ENCODE data around the gene TEAD1. TPM values are rescaled to one million over a fixed set of nuclear protein-coding genes. Genes with fewer than 3 reads are reported as not detected.

The TEAD1 gene
- total RNA-seq, 1 donor from 2014 or later: 88.1 TPM

DNA sequence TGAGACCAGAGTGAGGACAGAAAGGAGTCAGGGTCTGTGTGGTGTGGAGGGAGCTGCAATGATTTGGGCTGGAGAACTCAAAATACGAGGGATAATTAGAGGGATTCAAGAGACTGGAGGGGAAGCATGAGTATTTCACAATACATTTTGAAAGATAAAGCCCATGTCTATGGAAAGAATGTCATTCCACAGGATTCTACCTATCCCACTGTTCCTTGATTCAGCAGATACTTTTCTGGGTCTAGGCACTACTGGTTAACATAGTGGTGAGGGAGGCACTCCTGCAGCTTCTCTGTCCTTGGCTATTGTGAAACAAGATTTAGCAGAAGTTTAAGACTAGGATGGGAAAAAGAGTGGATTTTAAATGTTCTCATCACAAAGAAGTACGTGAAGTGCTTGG is 262.0 kb downstream of the TEAD1 start:
- no peaks in the 10 kb centered on the region for H3K36me3 ChIP-seq (ENCODE audit: control insufficient read depth, insufficient read depth, low read length)

DNA sequence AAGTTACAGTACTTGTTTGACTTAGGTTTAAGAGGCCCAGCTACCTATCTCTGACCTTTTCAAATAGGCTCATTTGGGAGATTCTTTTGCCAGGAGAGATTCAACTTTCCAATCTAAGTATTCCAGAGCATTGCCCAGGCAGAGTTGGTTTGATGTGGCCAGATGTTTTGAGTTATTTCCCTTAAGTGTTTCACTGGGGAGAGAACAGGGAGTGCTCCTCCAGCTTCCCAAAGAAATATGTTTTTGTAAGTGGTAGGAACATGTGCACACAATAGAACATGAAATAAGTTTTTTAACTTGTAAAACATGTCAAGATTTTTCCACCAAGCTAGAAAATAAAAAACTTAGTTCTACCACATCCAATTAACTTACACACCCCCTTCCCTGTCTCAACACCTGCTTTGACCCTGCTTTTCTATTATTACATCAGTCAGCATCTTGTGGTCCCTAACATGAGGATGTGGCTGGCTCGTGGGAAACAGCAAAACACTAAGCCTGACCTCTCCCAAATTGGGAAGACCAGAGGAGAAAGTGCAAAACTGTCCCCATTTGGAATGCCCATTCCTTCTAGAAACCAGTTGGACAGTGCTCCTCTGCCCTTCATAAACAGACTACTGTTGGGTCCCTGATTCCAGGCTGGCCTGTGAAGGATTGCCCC is 264.5 kb downstream of the TEAD1 start:
- TF ChIP-seq, protein P1, sequence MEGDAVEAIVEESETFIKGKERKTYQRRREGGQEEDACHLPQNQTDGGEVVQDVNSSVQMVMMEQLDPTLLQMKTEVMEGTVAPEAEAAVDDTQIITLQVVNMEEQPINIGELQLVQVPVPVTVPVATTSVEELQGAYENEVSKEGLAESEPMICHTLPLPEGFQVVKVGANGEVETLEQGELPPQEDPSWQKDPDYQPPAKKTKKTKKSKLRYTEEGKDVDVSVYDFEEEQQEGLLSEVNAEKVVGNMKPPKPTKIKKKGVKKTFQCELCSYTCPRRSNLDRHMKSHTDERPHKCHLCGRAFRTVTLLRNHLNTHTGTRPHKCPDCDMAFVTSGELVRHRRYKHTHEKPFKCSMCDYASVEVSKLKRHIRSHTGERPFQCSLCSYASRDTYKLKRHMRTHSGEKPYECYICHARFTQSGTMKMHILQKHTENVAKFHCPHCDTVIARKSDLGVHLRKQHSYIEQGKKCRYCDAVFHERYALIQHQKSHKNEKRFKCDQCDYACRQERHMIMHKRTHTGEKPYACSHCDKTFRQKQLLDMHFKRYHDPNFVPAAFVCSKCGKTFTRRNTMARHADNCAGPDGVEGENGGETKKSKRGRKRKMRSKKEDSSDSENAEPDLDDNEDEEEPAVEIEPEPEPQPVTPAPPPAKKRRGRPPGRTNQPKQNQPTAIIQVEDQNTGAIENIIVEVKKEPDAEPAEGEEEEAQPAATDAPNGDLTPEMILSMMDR (IDR thresholded peaks at IDR 0.05; ENCODE audit: insufficient read depth, low read length, poor library complexity, severe bottlenecking): no peak
- no peak for DNase-seq (ENCODE audit: low read depth)
- no peaks in the 10 kb centered on the region for H3K27me3 ChIP-seq (ENCODE audit: control insufficient read depth, insufficient read depth, low read length)
- H3K4me3 ChIP-seq (ENCODE audit: low read depth, low read length): no peak overlapping the region
- no peaks in the 10 kb centered on the region for H3K36me3 ChIP-seq (ENCODE audit: control insufficient read depth, insufficient read depth, low read length)

More for the DNA sequence above, 262.0 kb downstream of the TEAD1 start:
- DNase-seq (ENCODE audit: low read depth): no peak
- Histone ChIP-seq H3K4me3 (ENCODE audit: low read depth, low read length) (no peak overlapping the region), H3K27me3 (ENCODE audit: control insufficient read depth, insufficient read depth, low read length) (no peaks in the 10 kb centered on the region)
- TF ChIP-seq, protein P1 (IDR thresholded peaks at IDR 0.05; ENCODE audit: insufficient read depth, low read length, poor library complexity, severe bottlenecking): no peak

DNA sequence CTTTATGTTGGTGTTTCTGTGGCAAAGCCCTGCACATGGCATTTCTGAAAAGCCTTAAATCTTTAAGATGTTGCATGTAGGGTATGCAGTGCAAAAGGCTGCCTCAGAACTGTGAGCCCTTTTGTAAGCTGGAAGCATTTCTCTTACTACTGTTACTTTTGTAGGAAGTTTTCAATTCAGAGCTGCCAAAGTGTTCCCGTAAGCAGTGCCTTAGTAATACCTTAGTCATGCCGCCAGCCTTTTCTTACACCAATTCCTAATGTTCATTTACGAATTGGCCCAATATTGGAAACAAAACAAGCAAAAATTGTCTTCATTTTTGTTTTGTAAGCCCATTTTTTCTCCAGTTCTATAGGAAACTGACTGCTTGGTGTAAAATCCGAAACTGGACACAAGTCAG is 267.4 kb downstream of the TEAD1 start:
- TF ChIP-seq, protein P1 (IDR thresholded peaks at IDR 0.05; ENCODE audit: insufficient read depth, low read length, poor library complexity, severe bottlenecking): no peak
- Histone ChIP-seq H3K36me3 (ENCODE audit: control insufficient read depth, insufficient read depth, low read length) (no peaks in the 10 kb centered on the region), H3K4me3 (ENCODE audit: low read depth, low read length) (no peak overlapping the region), H3K27me3 (ENCODE audit: control insufficient read depth, insufficient read depth, low read length) (no peaks in the 10 kb centered on the region)
- no peak for DNase-seq (ENCODE audit: low read depth)

DNA sequence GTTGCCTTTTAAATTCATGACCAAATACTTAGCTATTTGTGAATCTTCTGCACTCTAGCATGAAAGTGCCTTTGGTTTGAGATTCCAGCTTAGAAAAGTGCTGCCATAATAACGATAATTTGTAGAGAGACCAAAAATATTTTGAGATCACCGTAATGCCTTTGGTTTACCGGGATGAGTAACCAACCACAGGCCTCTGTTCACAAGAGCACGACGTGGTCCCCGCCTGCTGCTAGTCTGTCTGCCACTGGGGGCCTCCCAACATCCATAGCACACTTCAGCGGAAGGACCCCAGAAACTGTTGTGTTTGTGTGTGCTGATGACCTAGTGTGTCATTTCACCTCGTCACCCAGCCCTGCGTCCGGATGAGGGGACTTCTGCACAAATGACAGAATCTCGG is 267.9 kb downstream of the TEAD1 start:
- no peak overlapping the region for H3K4me3 ChIP-seq (ENCODE audit: low read depth, low read length)
- no peaks in the 10 kb centered on the region for H3K36me3 ChIP-seq (ENCODE audit: control insufficient read depth, insufficient read depth, low read length)
- DNase-seq (ENCODE audit: low read depth): no peak
- H3K27me3 ChIP-seq (ENCODE audit: control insufficient read depth, insufficient read depth, low read length): no peaks in the 10 kb centered on the region
- TF ChIP-seq, protein P1 (IDR thresholded peaks at IDR 0.05; ENCODE audit: insufficient read depth, low read length, poor library complexity, severe bottlenecking): no peak

DNA sequence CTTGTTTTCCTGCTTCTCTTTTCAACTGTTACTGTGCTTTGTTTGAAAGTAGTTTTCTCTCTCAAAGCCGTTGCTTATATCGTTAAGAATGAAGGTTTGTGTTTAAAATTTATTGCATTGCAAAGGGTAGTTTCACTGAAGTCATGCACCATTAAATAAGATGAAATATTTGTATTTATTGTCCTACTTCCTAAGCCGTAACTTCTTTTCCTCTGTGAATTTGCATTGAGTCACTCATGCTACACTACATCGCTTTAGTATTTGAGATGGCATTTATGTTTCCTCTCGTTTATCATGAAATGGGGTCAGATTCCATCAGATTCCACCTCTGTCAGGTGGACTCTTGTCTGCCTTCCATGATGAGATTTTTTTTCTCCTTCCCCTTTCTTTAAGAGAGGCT is 269.1 kb downstream of the TEAD1 start:
- no peaks in the 10 kb centered on the region for H3K36me3 ChIP-seq (ENCODE audit: control insufficient read depth, insufficient read depth, low read length)
- H3K4me3 ChIP-seq (ENCODE audit: low read depth, low read length): no peak overlapping the region
- TF ChIP-seq, protein P1 (IDR thresholded peaks at IDR 0.05; ENCODE audit: insufficient read depth, low read length, poor library complexity, severe bottlenecking): no peak
- H3K27me3 ChIP-seq (ENCODE audit: control insufficient read depth, insufficient read depth, low read length): no peaks in the 10 kb centered on the region
- no peak for DNase-seq (ENCODE audit: low read depth)

DNA sequence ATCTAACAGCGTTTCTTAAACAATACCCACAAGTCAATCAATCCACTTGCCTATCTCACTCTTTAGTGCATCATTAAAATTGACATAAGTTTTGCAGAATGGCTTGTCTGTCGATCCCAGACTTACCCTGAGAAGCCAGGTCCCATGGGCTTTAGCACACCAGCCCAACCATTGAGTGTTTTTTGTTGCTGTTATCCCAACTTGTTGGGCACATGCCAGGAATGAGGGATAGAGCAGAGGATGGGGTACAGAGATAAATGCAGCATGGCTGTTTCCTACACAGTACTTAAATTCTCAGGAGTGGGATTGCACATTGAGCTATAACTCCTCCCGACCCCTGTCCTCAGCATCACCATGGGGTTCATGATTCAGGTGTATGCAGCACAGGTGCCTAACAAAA is 270.7 kb downstream of the TEAD1 start:
- TF ChIP-seq, protein P1 (IDR thresholded peaks at IDR 0.05; ENCODE audit: insufficient read depth, low read length, poor library complexity, severe bottlenecking): no peak
- no peak overlapping the region for H3K4me3 ChIP-seq (ENCODE audit: low read depth, low read length)
- H3K27me3 ChIP-seq (ENCODE audit: control insufficient read depth, insufficient read depth, low read length): no peaks in the 10 kb centered on the region
- no peaks in the 10 kb centered on the region for H3K36me3 ChIP-seq (ENCODE audit: control insufficient read depth, insufficient read depth, low read length)
- DNase-seq (ENCODE audit: low read depth): no peak
